Measurements from ENCODE around the gene USP17L28. TPM values are rescaled to one million over a fixed set of nuclear protein-coding genes. Genes with fewer than 3 reads are reported as not detected.

Gene USP17L28
- total RNA-seq, 1 experiment from 2014 or later: not detected

Other genes with a start within 250 kb of the USP17L28 start
- not detected in 2 replicates for gene FAM90A26, start 178.5 kb upstream of the USP17L28 start, total RNA-seq (2014; rRNA removed; shearing (Covaris generic))
- gene USP17L10, start 138.2 kb upstream of the USP17L28 start, total RNA-seq (2014; rRNA removed; shearing (Covaris generic)): not detected in 2 replicates
- not detected in 2 replicates for gene USP17L11, start 133.5 kb upstream of the USP17L28 start, total RNA-seq (2014; rRNA removed; shearing (Covaris generic))
- gene USP17L12, start 128.7 kb upstream of the USP17L28 start, total RNA-seq (2014; rRNA removed; shearing (Covaris generic)): not detected in 2 replicates
- not detected in 2 replicates for gene USP17L13, start 124.0 kb upstream of the USP17L28 start, total RNA-seq (2014; rRNA removed; shearing (Covaris generic))
- not detected in 2 replicates for gene USP17L15, start 114.5 kb upstream of the USP17L28 start, total RNA-seq (2014; rRNA removed; shearing (Covaris generic))
- not detected in 2 replicates for gene USP17L17, start 105.0 kb upstream of the USP17L28 start, total RNA-seq (2014; rRNA removed; shearing (Covaris generic))
- not detected in 2 replicates for gene USP17L18, start 100.3 kb upstream of the USP17L28 start, total RNA-seq (2014; rRNA removed; shearing (Covaris generic))
- not detected in 2 replicates for gene USP17L19, start 95.5 kb upstream of the USP17L28 start, total RNA-seq (2014; rRNA removed; shearing (Covaris generic))
- gene USP17L20, start 90.8 kb upstream of the USP17L28 start, total RNA-seq (2014; rRNA removed; shearing (Covaris generic)): not detected in 2 replicates
- not detected in 2 replicates for gene USP17L21, start 86.0 kb upstream of the USP17L28 start, total RNA-seq (2014; rRNA removed; shearing (Covaris generic))
- gene USP17L22, start 81.3 kb upstream of the USP17L28 start, total RNA-seq (2014; rRNA removed; shearing (Covaris generic)): not detected in 2 replicates
- not detected in 2 replicates for gene USP17L24, start 23.7 kb upstream of the USP17L28 start, total RNA-seq (2014; rRNA removed; shearing (Covaris generic))
- gene USP17L25, start 19.0 kb upstream of the USP17L28 start, total RNA-seq (2014; rRNA removed; shearing (Covaris generic)): not detected in 2 replicates
- not detected in 2 replicates for gene USP17L26, start 14.2 kb upstream of the USP17L28 start, total RNA-seq (2014; rRNA removed; shearing (Covaris generic))
- not detected in 2 replicates for gene USP17L5, start 9.5 kb upstream of the USP17L28 start, total RNA-seq (2014; rRNA removed; shearing (Covaris generic))
- gene USP17L27, start 4.7 kb upstream of the USP17L28 start, total RNA-seq (2014; rRNA removed; shearing (Covaris generic)): not detected in 2 replicates
- not detected in 2 replicates for gene USP17L29, start 4.7 kb downstream of the USP17L28 start, total RNA-seq (2014; rRNA removed; shearing (Covaris generic))
- not detected in 2 replicates for gene USP17L30, start 14.2 kb downstream of the USP17L28 start, total RNA-seq (2014; rRNA removed; shearing (Covaris generic))
- not detected in 2 replicates for gene DEFB131A, start 95.5 kb downstream of the USP17L28 start, total RNA-seq (2014; rRNA removed; shearing (Covaris generic))